ENCODE data around the gene FAM83C. TPM values are rescaled to one million over a fixed set of nuclear protein-coding genes. Genes with fewer than 3 reads are reported as not detected.
A peak's percentile ranks its signal among the peaks of the same experiment; 100 is the strongest.

FAM83C gene
- total RNA-seq, 1 experiment from 2014 or later: not detected

- intact Hi-C loops (cut with micrococcal nuclease; ENCODE audit: unreplicated experiment): loop anchor here (1.0 kb wide), 1 partner anchor 26 kb away; no protein-coding TSS in a partner anchor
- Mint-ChIP-seq H3K36me3 (ENCODE audit: insufficient read depth, unreplicated experiment) (no peaks in the 10 kb centered on the region), H3K4me1 (ENCODE audit: low read depth, unreplicated experiment) (peaks cover 54% of the 10 kb centered on the region), H3K4me3 (ENCODE audit: low read depth, unreplicated experiment) (no peak overlapping the region), H3K9me3 (ENCODE audit: low read depth, unreplicated experiment) (no peaks in the 10 kb centered on the region), H3K27ac (ENCODE audit: unreplicated experiment) (peak overlapping the region; percentile 34), H3K27me3 (ENCODE audit: unreplicated experiment) (no peaks in the 10 kb centered on the region)
- CTCF ChIA-PET: interaction anchor here (0.6 to 4.6 kb wide), 13 partner anchors 9 to 233 kb away, joined by 3 to 85 read pairs (median 7); partner anchors contain the start of genes EIF6 and MMP24OS
- peak; percentile 84 for DNase-seq
- TF ChIP-seq CTCF (IDR thresholded peaks at IDR 0.05; ENCODE audit: unreplicated experiment): peak; percentile 87
- no TSS peak for BruUV-seq (replicated peaks)
Observed at GRCh38 chr20:35329435-35330139, 37.4 kb upstream of the FAM83C start.

GRCh38 chr20:35328689-35329088 is 36.5 kb upstream of the FAM83C start:
- CTCF ChIA-PET: interaction anchor here (0.9 to 4.6 kb wide), 9 partner anchors 8 to 184 kb away, joined by 4 to 85 read pairs (median 9); partner anchors contain the start of gene EIF6
- no TSS peak for BruUV-seq (replicated peaks)

GRCh38 chr20:35328095-35328685 is 36.0 kb upstream of the FAM83C start:
- no TSS peak for BruUV-seq (replicated peaks)
- Mint-ChIP-seq H3K4me3 (ENCODE audit: low read depth, unreplicated experiment) (no peak overlapping the region), H3K27ac (ENCODE audit: unreplicated experiment) (peak overlapping the region; percentile 24), H3K9me3 (ENCODE audit: low read depth, unreplicated experiment) (no peaks in the 10 kb centered on the region), H3K4me1 (ENCODE audit: low read depth, unreplicated experiment) (peaks cover 54% of the 10 kb centered on the region), H3K27me3 (ENCODE audit: unreplicated experiment) (no peaks in the 10 kb centered on the region), H3K36me3 (ENCODE audit: insufficient read depth, unreplicated experiment) (no peaks in the 10 kb centered on the region)
- intact Hi-C loops (cut with micrococcal nuclease; ENCODE audit: unreplicated experiment): no loop called here
- no peak for TF ChIP-seq CTCF (IDR thresholded peaks at IDR 0.05; ENCODE audit: unreplicated experiment)
- CTCF ChIA-PET: interaction anchor here (0.7 to 4.6 kb wide), 4 partner anchors 20 to 101 kb away, joined by 3 to 85 read pairs (median 14); no protein-coding TSS in a partner anchor
- no peak for DNase-seq

More at GRCh38 chr20:35328689-35329088, 36.5 kb upstream of the FAM83C start:
- Mint-ChIP-seq H3K4me3 (ENCODE audit: low read depth, unreplicated experiment) (no peak overlapping the region), H3K9me3 (ENCODE audit: low read depth, unreplicated experiment) (no peaks in the 10 kb centered on the region), H3K36me3 (ENCODE audit: insufficient read depth, unreplicated experiment) (no peaks in the 10 kb centered on the region), H3K27ac (ENCODE audit: unreplicated experiment) (peak overlapping the region; percentile 34), H3K4me1 (ENCODE audit: low read depth, unreplicated experiment) (peaks cover 54% of the 10 kb centered on the region), H3K27me3 (ENCODE audit: unreplicated experiment) (no peaks in the 10 kb centered on the region)
- DNase-seq: no peak
- no peak for TF ChIP-seq CTCF (IDR thresholded peaks at IDR 0.05; ENCODE audit: unreplicated experiment)
- intact Hi-C loops (cut with micrococcal nuclease; ENCODE audit: unreplicated experiment): loop anchor here (1.0 kb wide), 1 partner anchor 25 kb away; no protein-coding TSS in a partner anchor

GRCh38 chr20:35327074-35327976 is 35.1 kb upstream of the FAM83C start:
- CTCF ChIA-PET: interaction anchor here (0.5 to 1.5 kb wide), 7 partner anchors 9 to 100 kb away, joined by 3 to 7 read pairs (median 3); no protein-coding TSS in a partner anchor
- DNase-seq: peak; percentile 39
- no TSS peak for BruUV-seq (replicated peaks)
- Mint-ChIP-seq H3K4me1 (ENCODE audit: low read depth, unreplicated experiment) (peaks cover 54% of the 10 kb centered on the region), H3K4me3 (ENCODE audit: low read depth, unreplicated experiment) (no peak overlapping the region), H3K36me3 (ENCODE audit: insufficient read depth, unreplicated experiment) (no peaks in the 10 kb centered on the region), H3K27me3 (ENCODE audit: unreplicated experiment) (no peaks in the 10 kb centered on the region), H3K27ac (ENCODE audit: unreplicated experiment) (peak overlapping the region; percentile 30), H3K9me3 (ENCODE audit: low read depth, unreplicated experiment) (no peaks in the 10 kb centered on the region)
- TF ChIP-seq CTCF (IDR thresholded peaks at IDR 0.05; ENCODE audit: unreplicated experiment): no peak
- intact Hi-C loops (cut with micrococcal nuclease; ENCODE audit: unreplicated experiment): no loop called here

Data from Calu3 (cell line).